ENCODE results near the gene ING4. TPM values are rescaled to one million over a fixed set of nuclear protein-coding genes. Genes with fewer than 3 reads are reported as not detected.
A peak's percentile ranks its signal among the peaks of the same experiment; 100 is the strongest.

ING4 gene
- total and polyA plus RNA-seq, 2 of the 4 experiments (the other 2 are of a cell fraction) = 22.0 to 47.5 TPM

DNA sequence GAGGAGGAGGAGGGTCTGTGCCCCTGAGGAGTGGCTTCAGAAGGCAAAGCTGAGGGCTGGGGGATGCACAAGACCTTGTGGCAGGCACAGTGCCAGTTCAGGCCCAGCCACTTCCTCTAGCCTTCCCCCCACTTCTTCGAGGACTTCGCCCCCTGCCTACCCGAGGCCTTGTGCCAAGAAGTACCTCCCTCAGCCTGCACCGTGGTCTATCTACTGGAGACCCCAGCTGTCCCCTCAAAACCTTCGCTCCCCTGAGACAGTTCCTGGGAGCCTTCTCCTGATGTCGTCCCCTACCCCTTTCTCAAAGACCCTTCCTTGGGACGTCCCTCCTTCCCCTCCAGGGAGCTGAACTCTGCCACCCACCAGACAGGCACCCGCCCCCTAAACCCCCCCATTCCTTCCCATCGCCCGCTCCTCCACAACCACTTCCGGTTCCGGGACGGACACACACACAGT is 25.7 kb upstream of the ING4 start:
- peak overlapping the region; percentile 83 for H3K4me3 ChIP-seq (ENCODE audit: insufficient read depth, low read depth, low read length)
- dilution Hi-C loops (cut with HindIII; ENCODE audit: low sequenced_read_pairs, unreplicated experiment) (no loop called here), in situ Hi-C loops (cut with MboI; ENCODE audit: low sequenced_read_pairs) (loop anchor here (10.0 kb wide), 1 partner anchor 114 kb away; no protein-coding TSS in a partner anchor), intact Hi-C loops (cut with micrococcal nuclease) (loop anchor here (1.0 to 10.0 kb wide), 6 partner anchors 15 to 139 kb away; partner anchors contain the start of genes IFFO1, ING4, MLF2 and P3H3)
- peak overlapping the region; percentile 68 for H3K18ac ChIP-seq (ENCODE audit: low read depth, low read length)
- TF ChIP-seq CEBPB (IDR thresholded peaks at IDR 0.05; ENCODE audit: low read depth, low read length) = no peak
- TF ChIP-seq, protein P1, sequence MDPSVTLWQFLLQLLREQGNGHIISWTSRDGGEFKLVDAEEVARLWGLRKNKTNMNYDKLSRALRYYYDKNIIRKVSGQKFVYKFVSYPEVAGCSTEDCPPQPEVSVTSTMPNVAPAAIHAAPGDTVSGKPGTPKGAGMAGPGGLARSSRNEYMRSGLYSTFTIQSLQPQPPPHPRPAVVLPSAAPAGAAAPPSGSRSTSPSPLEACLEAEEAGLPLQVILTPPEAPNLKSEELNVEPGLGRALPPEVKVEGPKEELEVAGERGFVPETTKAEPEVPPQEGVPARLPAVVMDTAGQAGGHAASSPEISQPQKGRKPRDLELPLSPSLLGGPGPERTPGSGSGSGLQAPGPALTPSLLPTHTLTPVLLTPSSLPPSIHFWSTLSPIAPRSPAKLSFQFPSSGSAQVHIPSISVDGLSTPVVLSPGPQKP (IDR thresholded peaks at IDR 0.05; ENCODE audit: borderline replicate concordance, low read depth, low read length) = 0 out of 2 replicates have a peak, but pooled peaks have one; percentile 24
- no peaks in the 10 kb centered on the region for H3K27me3 ChIP-seq (ENCODE audit: control insufficient read depth, insufficient read depth, low read length)
- peak overlapping the region; percentile 95 for H2AFZ ChIP-seq (replicated peaks; ENCODE audit: low read length, poor library complexity)
- H3K23ac ChIP-seq (ENCODE audit: low read depth, low read length) = peak overlapping the region; percentile 89
- peaks cover 2% of the 10 kb centered on the region; the same call in 1 of the 2 replicates for H3K36me3 ChIP-seq (ENCODE audit: control insufficient read depth, insufficient read depth, low read length)
- H3K4me2 ChIP-seq (ENCODE audit: low read depth, low read length) = peak overlapping the region; percentile 98
- H4K8ac ChIP-seq (ENCODE audit: low read depth in 2 of 2, low read length in 2 of 2) = peak overlapping the region; percentile 96 to 99
- H3K4ac ChIP-seq (ENCODE audit: low read depth, low read length) = peak overlapping the region; percentile 95
- peak overlapping the region; percentile 82 for H3K56ac ChIP-seq (ENCODE audit: extremely low read depth, insufficient read depth, low read length)
- no TSS peak for BruUV-seq (replicated peaks)
- H2BK5ac ChIP-seq (ENCODE audit: low read depth, low read length, poor library complexity, severe bottlenecking) = peak overlapping the region; percentile 93
- H2AK9ac ChIP-seq (replicated peaks; ENCODE audit: low read depth, low read length, poor library complexity) = peak overlapping the region; percentile 96
- H3K27ac ChIP-seq (ENCODE audit: insufficient read depth, low read length) = peak overlapping the region; percentile 89
- no peaks in the 10 kb centered on the region for H3K9me3 ChIP-seq (ENCODE audit: control insufficient read depth, insufficient read depth, low read length)
- ATAC-seq (ENCODE audit: low read depth) (no peak), DNase-seq (peak; percentile 13)
- peak overlapping the region; percentile 84 for H3K14ac ChIP-seq (replicated peaks; ENCODE audit: low read depth, low read length)
- H2BK15ac ChIP-seq (ENCODE audit: low read depth, low read length) = peak overlapping the region; percentile 89; the same call in 2 of the 3 replicates
- H4K20me1 ChIP-seq (ENCODE audit: insufficient read depth, low read length) = peaks cover 15% of the 10 kb centered on the region; the same call in 1 of the 2 replicates
- H3K9ac ChIP-seq (ENCODE audit: low read depth, low read length) = peak overlapping the region; percentile 89
- peak overlapping the region; percentile 100 for H2AK5ac ChIP-seq (ENCODE audit: low read depth, low read length)
- H2BK20ac ChIP-seq (ENCODE audit: low read depth, low read length) = peak overlapping the region; percentile 16; the same call in 1 of the 2 replicates
- H4K5ac ChIP-seq (ENCODE audit: low read depth, low read length) = peak overlapping the region; percentile 92
- ChIA-PET POLR2A (ENCODE audit: unreplicated experiment) (interaction anchor here (0.6 kb wide), 3 partner anchors 73 to 435 kb away, joined by 3 to 13 read pairs (median 3); no protein-coding TSS in a partner anchor), CTCF (interaction anchor here (1.3 kb wide), 1 partner anchor 64 kb away, joined by 3 read pairs; the partner anchor contains the start of gene MLF2)
- peak overlapping the region; percentile 42 for H2BK120ac ChIP-seq (ENCODE audit: low read depth, low read length)
- H4K91ac ChIP-seq (ENCODE audit: insufficient read depth, low read depth, low read length) = peak overlapping the region; percentile 96
- peaks cover 15 to 49% of the 10 kb centered on the region in 2 experiments for H3K79me1 ChIP-seq (ENCODE audit: low read depth in 1 of 2, low read length in 2 of 2)
- H3K4me1 ChIP-seq (ENCODE audit: control insufficient read depth, insufficient read depth, low read length) = peaks cover 5% of the 10 kb centered on the region
- no peaks in the 10 kb centered on the region for H3K9me1 ChIP-seq (ENCODE audit: insufficient read depth, low read length)
- 0% methylated on average over 1 of the region's 13 CpGs; no CpG with 5 or more reads in 1 of the 2 experiments for WGBS, 2 experiments (ENCODE audit: extremely low coverage in 2 of 2, insufficient read length in 1 of 2)
